ENCODE measurements around the gene CDH23.

CDH23 gene

GRCh38 chr10:71620642-71621041 lies 223.9 kb downstream of the CDH23 start:
- Histone ChIP-seq H3K36me3 (ENCODE audit: insufficient read depth, low read length) (no peaks in the 10 kb centered on the region), H3K4me2 (ENCODE audit: low read depth, low read length, poor library complexity, severe bottlenecking) (no peak overlapping the region)

GRCh38 chr10:71621231-71622153 lies 224.8 kb downstream of the CDH23 start:
- no peaks in the 10 kb centered on the region for H4K20me1 ChIP-seq (ENCODE audit: insufficient read depth, low read length, poor library complexity, severe bottlenecking)
- no peaks in the 10 kb centered on the region for H3K36me3 ChIP-seq (ENCODE audit: insufficient read depth, low read length)
- H3K79me2 ChIP-seq (ENCODE audit: insufficient read depth, low read length): no peaks in the 10 kb centered on the region
- H3F3A ChIP-seq (ENCODE audit: low read depth): no peaks in the 10 kb centered on the region
- no peaks in the 10 kb centered on the region for H3K9me3 ChIP-seq (ENCODE audit: insufficient read depth, low read depth, low read length)
- H3K9me2 ChIP-seq (replicated peaks; ENCODE audit: low read depth, low read length): no peaks in the 10 kb centered on the region
- no peak overlapping the region for H3K9ac ChIP-seq (ENCODE audit: low read depth, low read length, poor library complexity, severe bottlenecking)
- H2AFZ ChIP-seq (ENCODE audit: low read length): no peak overlapping the region
- no peaks in the 10 kb centered on the region for H3K27me3 ChIP-seq (ENCODE audit: insufficient read depth, low read length, poor library complexity, severe bottlenecking)
- peaks cover 12% of the 10 kb centered on the region for H3K4me1 ChIP-seq (ENCODE audit: insufficient read depth, low read length, poor library complexity, severe bottlenecking)
- no peak overlapping the region for H3K4me2 ChIP-seq (ENCODE audit: low read depth, low read length, poor library complexity, severe bottlenecking)
- TF ChIP-seq CTCF (conservative IDR thresholded peaks at IDR 0.05; ENCODE audit: low read length) (no peak), EZH2phosphoT487 (IDR thresholded peaks at IDR 0.05; ENCODE audit: borderline replicate concordance) (no peak)
- H3K4me3 ChIP-seq (ENCODE audit: low read length, poor library complexity, severe bottlenecking): no peak overlapping the region

More at GRCh38 chr10:71620642-71621041, 223.9 kb downstream of the CDH23 start:
- Histone ChIP-seq H2AFZ (ENCODE audit: low read length) (no peak overlapping the region), H3K4me3 (ENCODE audit: low read length, poor library complexity, severe bottlenecking) (no peak overlapping the region), H3K9ac (ENCODE audit: low read depth, low read length, poor library complexity, severe bottlenecking) (no peak overlapping the region), H4K20me1 (ENCODE audit: insufficient read depth, low read length, poor library complexity, severe bottlenecking) (no peaks in the 10 kb centered on the region), H3K9me2 (replicated peaks; ENCODE audit: low read depth, low read length) (no peaks in the 10 kb centered on the region), H3K9me3 (ENCODE audit: insufficient read depth, low read depth, low read length) (no peaks in the 10 kb centered on the region), H3K4me1 (ENCODE audit: insufficient read depth, low read length, poor library complexity, severe bottlenecking) (peaks cover 12% of the 10 kb centered on the region), H3K79me2 (ENCODE audit: insufficient read depth, low read length) (no peaks in the 10 kb centered on the region), H3F3A (ENCODE audit: low read depth) (no peaks in the 10 kb centered on the region), H3K27me3 (ENCODE audit: insufficient read depth, low read length, poor library complexity, severe bottlenecking) (no peaks in the 10 kb centered on the region)
- TF ChIP-seq CTCF (conservative IDR thresholded peaks at IDR 0.05; ENCODE audit: low read length) (no peak), EZH2phosphoT487 (IDR thresholded peaks at IDR 0.05; ENCODE audit: borderline replicate concordance) (no peak)

- Histone ChIP-seq H3K79me2 (ENCODE audit: insufficient read depth, low read length) (no peaks in the 10 kb centered on the region), H3K36me3 (ENCODE audit: insufficient read depth, low read length) (no peaks in the 10 kb centered on the region), H3K9ac (ENCODE audit: low read depth, low read length, poor library complexity, severe bottlenecking) (no peak overlapping the region), H3K9me2 (replicated peaks; ENCODE audit: low read depth, low read length) (no peaks in the 10 kb centered on the region), H4K20me1 (ENCODE audit: insufficient read depth, low read length, poor library complexity, severe bottlenecking) (no peaks in the 10 kb centered on the region), H3K4me2 (ENCODE audit: low read depth, low read length, poor library complexity, severe bottlenecking) (no peak overlapping the region), H3K9me3 (ENCODE audit: insufficient read depth, low read depth, low read length) (no peaks in the 10 kb centered on the region), H3K4me1 (ENCODE audit: insufficient read depth, low read length, poor library complexity, severe bottlenecking) (peaks cover 12% of the 10 kb centered on the region), H2AFZ (ENCODE audit: low read length) (no peak overlapping the region), H3K4me3 (ENCODE audit: low read length, poor library complexity, severe bottlenecking) (no peak overlapping the region), H3F3A (ENCODE audit: low read depth) (no peaks in the 10 kb centered on the region), H3K27me3 (ENCODE audit: insufficient read depth, low read length, poor library complexity, severe bottlenecking) (no peaks in the 10 kb centered on the region)
- no peak for TF ChIP-seq EZH2phosphoT487 (IDR thresholded peaks at IDR 0.05; ENCODE audit: borderline replicate concordance)
- no peak for TF ChIP-seq CTCF (conservative IDR thresholded peaks at IDR 0.05; ENCODE audit: low read length)
Observed at GRCh38 chr10:71622154-71622526, 225.4 kb downstream of the CDH23 start.

Measured in Loucy (cell line).